DMS153 (cell line): ENCODE results near the gene FGFR2.
"Not testable (repeated sequence)": the region's sequence is repeated elsewhere in the genome, so short reads cannot be mapped to it uniquely, and the experiment has no call there.

Experiments used
- DNase-seq: peaks from one replicate; lab custom pipeline; 2025; lab: John Stamatoyannopoulos, UW

Gene FGFR2

DNA sequence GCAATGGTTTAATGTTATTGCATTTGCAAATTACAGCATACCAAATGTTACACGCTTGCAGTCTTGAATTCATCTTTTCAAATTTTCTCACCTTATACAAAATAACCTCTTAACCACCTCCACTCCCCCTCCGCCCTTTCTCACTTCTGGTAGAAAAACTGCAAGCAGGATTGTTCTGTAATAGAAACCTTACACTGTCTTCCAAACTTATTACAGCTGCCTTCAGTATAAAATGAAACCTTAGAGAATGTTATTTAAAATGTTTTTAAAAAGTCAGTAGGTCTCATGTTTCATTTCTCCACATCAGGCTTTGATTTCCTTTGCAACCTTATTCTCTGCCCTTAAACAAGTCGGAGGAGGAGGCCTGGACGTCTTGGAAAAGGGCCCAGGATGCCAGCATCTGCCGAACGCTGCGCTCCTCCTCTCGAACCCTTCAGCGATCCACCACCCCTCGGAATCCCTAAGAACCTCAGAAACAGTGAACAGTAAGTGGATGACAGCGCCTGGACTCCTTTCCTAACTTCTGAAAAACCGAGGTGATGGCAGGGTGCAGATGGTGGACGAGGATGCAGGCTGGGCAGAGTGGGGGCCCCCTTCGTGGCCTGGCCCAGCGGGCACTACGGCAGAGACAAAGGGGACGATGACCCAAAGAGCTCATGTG lies 74.0 kb downstream of the FGFR2 start:
- no peak for DNase-seq

DNA sequence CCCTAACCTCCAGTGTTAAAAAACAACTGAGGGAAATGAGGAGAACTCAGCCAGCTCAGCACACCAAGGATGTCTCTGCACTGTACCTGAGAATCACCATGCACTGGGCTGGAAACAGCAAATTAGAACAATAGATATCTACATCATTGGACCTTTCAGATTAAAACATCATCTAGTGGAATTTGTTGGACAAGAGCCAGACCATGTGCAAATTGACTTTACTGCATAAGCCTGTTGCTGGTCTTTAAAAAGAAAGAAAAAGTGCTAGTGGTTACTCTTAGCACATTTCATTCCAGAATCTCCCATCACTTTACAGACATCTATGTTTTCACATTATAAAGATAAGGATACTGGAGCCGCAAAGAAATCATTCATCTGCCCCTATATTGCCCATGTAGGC lies 75.4 kb downstream of the FGFR2 start:
- no peak for DNase-seq

DNA sequence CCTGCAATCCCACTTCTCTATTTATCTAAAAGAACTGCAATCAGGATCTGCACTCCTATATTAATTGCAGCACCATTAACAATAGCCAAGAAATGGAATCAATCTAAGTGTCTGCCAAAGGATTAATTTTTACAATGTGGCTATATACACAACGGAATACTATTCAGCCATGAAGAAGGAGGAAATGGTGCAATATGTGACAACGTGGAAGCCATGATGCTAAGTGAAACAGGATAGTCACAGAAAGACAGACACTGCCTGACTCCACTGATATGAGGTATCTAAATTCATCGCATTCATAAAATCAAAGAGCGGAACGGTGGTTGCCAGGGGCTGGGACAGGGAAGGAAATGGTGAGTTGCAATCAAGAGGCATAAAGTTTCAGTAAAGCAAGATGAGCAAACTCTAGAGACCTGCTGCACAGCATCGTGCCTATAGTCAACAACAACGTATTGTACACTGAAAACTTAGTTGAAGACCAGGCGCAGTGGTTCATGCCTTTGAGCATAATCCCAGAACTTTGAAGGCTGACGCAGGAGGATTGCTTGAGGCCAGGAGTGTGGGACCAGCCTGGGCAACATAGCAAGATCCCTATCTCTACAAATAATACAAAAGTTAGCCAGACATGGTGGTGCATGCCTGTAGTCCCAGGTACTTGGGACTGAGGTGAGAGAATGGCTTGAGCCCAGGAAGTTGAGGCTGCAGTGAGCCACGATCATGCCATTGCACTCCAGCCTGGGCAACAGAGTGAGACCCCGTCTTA lies 76.3 kb downstream of the FGFR2 start:
- DNase-seq: no peak

GRCh38 chr10:121520526-121520925 lies 77.7 kb downstream of the FGFR2 start:
- not testable (repeated sequence) for DNase-seq

GRCh38 chr10:121519901-121520493 lies 78.2 kb downstream of the FGFR2 start:
- no peak for DNase-seq

GRCh38 chr10:121519411-121519810 lies 78.8 kb downstream of the FGFR2 start:
- DNase-seq: no peak

- no peak for DNase-seq
These were observed 79.9 kb downstream of the FGFR2 start for GRCh38 chr10:121518333-121518732.

GRCh38 chr10:121516093-121516865 lies 82.0 kb downstream of the FGFR2 start:
- DNase-seq: no peak

DNA sequence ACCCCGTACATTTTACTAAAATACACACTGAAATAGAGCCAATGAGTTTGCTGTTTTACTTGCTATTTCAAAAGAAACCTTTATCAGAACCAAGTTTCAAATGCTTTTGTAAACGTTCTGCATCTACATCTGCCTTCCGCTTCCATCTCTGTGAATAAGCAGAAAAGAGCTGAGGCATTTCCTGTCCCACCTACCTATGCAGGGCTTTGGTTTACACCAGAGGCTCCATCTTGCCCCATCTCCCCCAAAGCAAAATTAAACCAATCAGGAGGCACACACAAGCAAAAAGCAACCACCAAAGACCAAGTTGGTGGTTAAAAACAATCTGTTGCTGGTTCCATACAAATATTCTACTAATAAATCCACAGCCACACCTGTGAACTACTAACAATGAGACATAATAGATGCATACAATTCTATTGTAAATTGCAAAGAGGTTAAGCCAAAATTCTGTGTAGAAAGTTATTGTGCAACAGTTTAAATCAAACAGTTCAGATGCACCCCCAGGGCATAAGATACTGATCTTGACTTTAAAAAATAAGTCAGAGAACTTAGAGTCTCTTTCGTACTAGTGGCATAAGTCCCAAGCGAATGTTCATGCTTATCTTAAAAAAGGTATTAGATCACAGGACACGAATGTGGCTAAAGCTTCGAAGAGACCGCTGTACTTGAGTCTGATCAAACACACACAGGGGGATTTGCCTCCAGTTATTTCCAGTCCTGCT lies 83.9 kb downstream of the FGFR2 start:
- no peak for DNase-seq

DNA sequence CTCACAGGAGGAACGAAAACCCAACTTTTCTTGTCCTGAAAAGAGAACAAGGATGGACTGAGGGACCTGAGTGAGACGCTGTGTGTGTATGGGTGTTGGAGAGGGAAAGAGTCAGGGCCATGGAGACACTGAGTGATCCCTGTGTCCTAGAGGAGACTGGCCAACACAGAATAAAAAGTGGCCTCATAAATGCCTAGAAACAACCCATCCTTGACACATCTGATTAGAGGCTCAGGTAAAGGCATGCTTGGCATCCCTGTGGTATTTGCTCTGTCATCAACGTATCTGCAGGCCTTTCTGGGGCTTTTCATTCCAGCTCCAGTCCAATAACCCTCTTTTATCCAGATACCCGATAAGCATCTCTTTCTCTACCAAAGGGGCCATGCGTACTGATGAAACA lies 86.3 kb downstream of the FGFR2 start:
- DNase-seq: no peak

DNA sequence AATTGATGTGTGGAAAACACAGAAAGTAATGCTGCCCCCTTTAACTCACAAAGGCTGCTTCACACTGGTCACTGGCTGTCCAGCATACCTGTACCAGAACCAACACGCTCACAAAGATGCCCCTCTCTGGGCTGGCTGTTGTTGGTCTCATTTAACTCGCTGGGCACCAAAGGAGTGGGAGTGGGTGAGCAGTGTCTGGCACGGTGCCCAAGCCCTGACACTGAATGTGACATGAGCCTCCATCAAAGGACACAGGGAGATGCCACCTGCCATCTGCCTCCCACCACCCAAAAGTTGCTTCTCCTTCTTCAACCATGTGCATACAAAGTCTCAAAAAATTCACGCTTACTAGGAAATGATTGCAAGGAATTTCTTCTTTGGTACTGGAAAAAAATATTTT lies 86.8 kb downstream of the FGFR2 start:
- no peak for DNase-seq

GRCh38 chr10:121510201-121510771 lies 88.0 kb downstream of the FGFR2 start:
- no peak for DNase-seq

DNA sequence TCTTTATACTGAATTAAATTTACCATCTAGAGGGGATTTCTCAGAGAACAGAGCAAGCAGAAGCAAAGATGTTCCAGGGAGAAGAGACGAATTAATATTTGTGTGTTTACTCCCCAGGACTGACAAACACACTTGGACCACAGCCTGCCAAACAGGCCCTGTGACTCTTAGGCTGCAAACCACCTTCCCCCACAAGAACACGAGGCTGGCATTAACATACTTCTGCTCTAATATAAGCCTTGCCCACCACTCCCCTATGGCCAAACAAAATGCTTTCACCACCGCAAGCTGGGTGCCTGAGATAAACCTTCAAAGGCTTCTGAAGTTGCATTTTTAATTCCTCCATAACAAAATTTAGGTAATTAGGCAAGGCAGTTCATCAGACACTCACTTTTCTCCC lies 88.4 kb downstream of the FGFR2 start:
- DNase-seq: no peak

GRCh38 chr10:121509112-121509511 lies 89.1 kb downstream of the FGFR2 start:
- no peak for DNase-seq

DNA sequence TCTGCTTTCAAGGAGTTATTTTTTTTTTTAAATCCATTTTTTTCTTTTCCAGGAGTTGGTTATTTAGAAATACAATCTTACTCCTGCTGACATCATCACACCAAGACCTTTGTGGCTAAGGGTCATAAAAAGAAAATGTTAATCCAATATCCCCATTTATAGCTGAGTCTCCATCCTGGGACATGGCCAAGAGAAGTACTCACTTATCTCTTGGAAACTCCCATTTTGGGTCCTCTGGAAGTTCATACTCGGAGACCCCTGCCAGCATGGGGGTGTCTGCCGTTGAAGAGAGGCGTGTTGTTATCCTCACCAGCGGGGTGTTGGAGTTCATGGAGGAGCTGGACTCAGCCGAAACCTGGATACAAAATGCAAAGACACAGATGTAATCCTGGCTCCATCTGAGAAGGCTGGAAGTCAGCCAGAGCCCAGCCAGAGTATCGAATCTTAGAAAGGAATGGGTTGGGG lies 94.6 kb downstream of the FGFR2 start:
- no peak for DNase-seq

DNA sequence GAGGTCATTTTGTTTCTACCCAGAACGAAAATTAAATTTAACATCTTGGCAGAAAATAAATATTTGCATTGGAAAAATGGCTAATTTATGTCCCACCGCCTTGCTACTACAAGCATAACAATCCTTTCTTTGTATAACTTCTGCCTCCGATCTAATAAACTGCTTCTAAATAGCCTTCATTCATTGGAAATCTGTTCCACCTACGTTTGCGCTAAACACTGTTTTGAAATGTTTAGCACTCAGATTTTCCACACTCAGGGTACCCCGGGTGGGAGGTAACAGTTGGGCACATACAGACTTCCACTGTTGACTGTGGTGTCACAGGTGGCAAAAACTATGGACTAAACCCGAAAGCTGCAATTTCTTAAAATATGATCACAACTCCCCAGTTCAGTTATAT lies 96.4 kb downstream of the FGFR2 start:
- DNase-seq: no peak

- no peak for DNase-seq
These were observed 97.4 kb downstream of the FGFR2 start for GRCh38 chr10:121500701-121501332.

GRCh38 chr10:121497513-121498470 lies 100.5 kb downstream of the FGFR2 start:
- DNase-seq: peak; percentile 20

DNA sequence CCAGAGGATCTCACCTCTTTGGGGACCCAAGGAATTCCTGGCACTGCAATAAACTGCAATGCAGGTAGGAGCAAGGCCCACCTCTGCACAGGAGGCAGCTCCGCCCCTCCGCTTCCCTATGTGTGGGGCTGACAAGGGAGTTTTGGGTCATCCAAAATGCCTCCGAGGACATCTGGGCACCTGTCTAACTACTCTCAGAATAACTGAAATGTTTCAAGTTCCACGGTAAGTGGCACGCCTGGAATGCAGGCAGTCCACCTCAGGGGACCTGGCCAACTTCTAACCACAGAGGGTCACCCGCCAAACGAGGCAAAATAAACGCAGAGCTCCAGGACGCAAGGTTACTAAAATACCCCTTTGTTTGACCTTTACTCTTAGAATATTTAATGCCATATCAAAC lies 102.5 kb downstream of the FGFR2 start:
- no peak for DNase-seq

- DNase-seq: no peak
These were observed 103.9 kb downstream of the FGFR2 start for GRCh38 chr10:121494296-121494695.
